GM21526 (cell line): ENCODE results near the gene RPS6KA3.
"Not testable (repeated sequence)": the region's sequence is repeated elsewhere in the genome, so short reads cannot be mapped to it uniquely, and the experiment has no call there.

ENCODE experiments used
- ATAC-seq: cut with Tn5 transposase; IDR thresholded peaks from one replicate; pipeline ENCODE4 v1.9.1; 2021; ENCODE audit warnings: moderate library complexity; ENCODE audit not compliant: unreplicated experiment, low FRiP score

Gene RPS6KA3

GRCh38 chrX:20224814-20225487 is 41.8 kb downstream of the RPS6KA3 start:
- peak; percentile 74 for ATAC-seq

- ATAC-seq = no peak
These were observed 44.8 kb downstream of the RPS6KA3 start for GRCh38 chrX:20221902-20222301.

GRCh38 chrX:20218836-20219505 is 47.7 kb downstream of the RPS6KA3 start:
- ATAC-seq = no peak

GRCh38 chrX:20217906-20218305 is 48.8 kb downstream of the RPS6KA3 start:
- no peak for ATAC-seq

- ATAC-seq = no peak
These were observed 49.4 kb downstream of the RPS6KA3 start for GRCh38 chrX:20217271-20217670.

GRCh38 chrX:20215565-20215964 is 51.1 kb downstream of the RPS6KA3 start:
- no peak for ATAC-seq

- ATAC-seq = peak; percentile 87
These were observed 54.1 kb downstream of the RPS6KA3 start for GRCh38 chrX:20212486-20213089.

GRCh38 chrX:20211261-20211786 is 55.4 kb downstream of the RPS6KA3 start:
- no peak for ATAC-seq

- ATAC-seq = peak; percentile 92
These were observed 60.6 kb downstream of the RPS6KA3 start for GRCh38 chrX:20205927-20206708.

- no peak for ATAC-seq
These were observed 62.4 kb downstream of the RPS6KA3 start for GRCh38 chrX:20204351-20204750.

- no peak for ATAC-seq
These were observed 69.0 kb downstream of the RPS6KA3 start for GRCh38 chrX:20197641-20198210.

- no peak for ATAC-seq
These were observed 77.5 kb downstream of the RPS6KA3 start for GRCh38 chrX:20189171-20189570.

- ATAC-seq = no peak
These were observed 84.9 kb downstream of the RPS6KA3 start for GRCh38 chrX:20181598-20182329.

- ATAC-seq = no peak
These were observed 89.6 kb downstream of the RPS6KA3 start for GRCh38 chrX:20177093-20177492.

- ATAC-seq = no peak
These were observed 92.9 kb downstream of the RPS6KA3 start for GRCh38 chrX:20173856-20174255.

- ATAC-seq = no peak
These were observed 93.4 kb downstream of the RPS6KA3 start for GRCh38 chrX:20173313-20173712.

- ATAC-seq = no peak
These were observed 94.8 kb downstream of the RPS6KA3 start for GRCh38 chrX:20171887-20172286.

GRCh38 chrX:20162516-20162915 is 104.2 kb downstream of the RPS6KA3 start:
- ATAC-seq = not testable (repeated sequence)

GRCh38 chrX:20159797-20160385 is 106.8 kb downstream of the RPS6KA3 start:
- no peak for ATAC-seq
